HepG2 (cell line): ENCODE data around the gene FAM3A. TPM values are rescaled to one million over a fixed set of nuclear protein-coding genes. Genes with fewer than 3 reads are reported as not detected.
A peak's percentile ranks its signal among the peaks of the same experiment; 100 is the strongest.

Experiments
- AKNA ChIP-seq: sonication (generic); formaldehyde crosslinking; IDR thresholded peaks from 2 replicates; pipeline ENCODE4 v1.4.0; 2020; ENCODE audit warnings: missing genetic modification reagents, borderline replicate concordance
- ATM ChIP-seq: fragments of 450-650 bp; IDR thresholded peaks from 2 replicates; pipeline ENCODE4 v1.7.1; 2017; ENCODE audit warnings: mild to moderate bottlenecking, borderline replicate concordance
- EED ChIP-seq: sonication (generic); formaldehyde crosslinking; IDR thresholded peaks from 2 replicates; pipeline ENCODE4 v1.5.0; 2020; ENCODE audit warnings: mild to moderate bottlenecking, missing genetic modification reagents
- HOXA7 ChIP-seq: sonication (generic); formaldehyde crosslinking; IDR thresholded peaks from 2 replicates; pipeline ENCODE4 v1.8.1; 2022; ENCODE audit warnings: mild to moderate bottlenecking, missing genetic modification reagents, moderate library complexity
- MEIS1 ChIP-seq: sonication (generic); formaldehyde crosslinking; IDR thresholded peaks from 2 replicates; pipeline ENCODE4 v1.9.0; 2021; ENCODE audit warnings: mild to moderate bottlenecking, missing genetic modification reagents, moderate library complexity, borderline replicate concordance
- MXI1 ChIP-seq: IDR thresholded peaks from 3 replicates; pipeline ENCODE4 v1.6.1; 2012; ENCODE audit warnings: low read depth, low read length, inconsistent platforms, borderline replicate concordance
- NPAS2 ChIP-seq: sonication (generic); formaldehyde crosslinking; IDR thresholded peaks from 2 replicates; pipeline ENCODE4 v1.8.0; 2022; ENCODE audit warnings: mild to moderate bottlenecking, missing genetic modification reagents, borderline replicate concordance
- POLR2G ChIP-seq: fragments of 200-400 bp; formaldehyde crosslinking; IDR thresholded peaks from 2 replicates; pipeline ENCODE4 v1.6.1; 2018; ENCODE audit warnings: mild to moderate bottlenecking, low read depth, low read length, moderate library complexity
- TBX2 ChIP-seq: sonication (generic); formaldehyde crosslinking; IDR thresholded peaks from 2 replicates; pipeline ENCODE4 v1.5.0; 2020; ENCODE audit warnings: missing genetic modification reagents, mild to moderate bottlenecking, borderline replicate concordance
- ZKSCAN1 ChIP-seq: fragments of 150-350 bp; IDR thresholded peaks from 2 replicates; pipeline ENCODE4 v1.6.1; 2014; ENCODE audit warnings: low read length
- ZNF468 ChIP-seq: sonication (generic); formaldehyde crosslinking; IDR thresholded peaks from 2 replicates; pipeline ENCODE4 v1.8.0; 2022; ENCODE audit warnings: mild to moderate bottlenecking, moderate library complexity, missing genetic modification reagents
- ZNF547 ChIP-seq: sonication (generic); formaldehyde crosslinking; IDR thresholded peaks from 2 replicates; pipeline ENCODE4 v1.5.1; 2020; ENCODE audit warnings: mild to moderate bottlenecking, missing genetic modification reagents
- ZNF629 ChIP-seq: sonication (generic); formaldehyde crosslinking; conservative IDR thresholded peaks from 2 replicates; pipeline ENCODE4 v1.5.0; 2020; ENCODE audit warnings: missing genetic modification reagents
- ZNF639 ChIP-seq: conservative IDR thresholded peaks from 2 replicates; pipeline ENCODE4 v1.6.1; 2018; ENCODE audit warnings: missing genetic modification reagents
- polyA plus RNA-seq, 8 experiments: library from polyadenylated mRNA; depleted of rRNA in 3 of 8; stranded (reverse) in 7 of 8; unstranded in 1 of 8; fragments of >200 nt; fragmentation: Illumina TruSeq in 4 of 8; extraction: Trizol in 4 of 8; gene quantifications; 2 replicates each; pipeline versions ENCODE4 v1.2.1 to v1.2.3, GENCODE V29; 2011 to 2016; ENCODE audit warnings: low read depth in 4 of 8, missing spikeins in 1 of 8, mixed read lengths in 1 of 8; ENCODE audit not compliant: insufficient read depth in 1 of 8
- total RNA-seq, 5 experiments: library from RNA; depleted of rRNA; stranded (reverse); fragments of >200 nt; fragmentation: Illumina TruSeq; extraction: Trizol; gene quantifications; 2 replicates each; pipeline ENCODE4 v1.2.3, GENCODE V29; 2016; ENCODE audit warnings: low read depth in 1 of 5
- TF ChIP-seq, protein P1 (sequence below): IDR thresholded peaks from 2 replicates; pipeline ENCODE4 v1.4.0; 2020; ENCODE audit warnings: mild to moderate bottlenecking, missing genetic modification reagents
- TF ChIP-seq, protein P2 (sequence below): sonication (generic); formaldehyde crosslinking; IDR thresholded peaks from 2 replicates; pipeline ENCODE4 v1.5.0; 2020; ENCODE audit warnings: missing genetic modification reagents
- TF ChIP-seq, protein P3 (sequence below): sonication (generic); formaldehyde crosslinking; IDR thresholded peaks from 2 replicates; pipeline ENCODE4 v1.4.0; 2020; ENCODE audit warnings: low read depth, mild to moderate bottlenecking, missing genetic modification reagents

The FAM3A gene
- total and polyA plus RNA-seq, 2 of the 13 experiments (the other 11 are each of a cell fraction or from before 2014, with no cell fraction given): 11.2 to 22.7 TPM

DNA sequence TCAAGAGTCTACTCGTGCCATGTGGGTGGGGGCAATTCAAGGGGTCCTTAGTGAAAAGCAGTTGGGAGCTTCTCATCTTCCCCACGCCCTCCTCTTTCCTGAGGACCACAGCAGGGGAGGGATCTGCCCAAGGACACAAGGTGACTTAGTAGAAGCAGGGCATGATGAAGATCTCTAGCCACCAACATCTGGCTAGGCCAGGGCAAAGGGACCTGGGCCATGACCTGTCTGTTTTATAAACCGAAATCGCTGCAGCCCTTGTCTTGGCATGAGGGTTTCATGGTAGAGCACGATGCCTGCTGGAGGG lies 25.5 kb upstream of the FAM3A start (continued):
- TF ChIP-seq, protein P1, sequence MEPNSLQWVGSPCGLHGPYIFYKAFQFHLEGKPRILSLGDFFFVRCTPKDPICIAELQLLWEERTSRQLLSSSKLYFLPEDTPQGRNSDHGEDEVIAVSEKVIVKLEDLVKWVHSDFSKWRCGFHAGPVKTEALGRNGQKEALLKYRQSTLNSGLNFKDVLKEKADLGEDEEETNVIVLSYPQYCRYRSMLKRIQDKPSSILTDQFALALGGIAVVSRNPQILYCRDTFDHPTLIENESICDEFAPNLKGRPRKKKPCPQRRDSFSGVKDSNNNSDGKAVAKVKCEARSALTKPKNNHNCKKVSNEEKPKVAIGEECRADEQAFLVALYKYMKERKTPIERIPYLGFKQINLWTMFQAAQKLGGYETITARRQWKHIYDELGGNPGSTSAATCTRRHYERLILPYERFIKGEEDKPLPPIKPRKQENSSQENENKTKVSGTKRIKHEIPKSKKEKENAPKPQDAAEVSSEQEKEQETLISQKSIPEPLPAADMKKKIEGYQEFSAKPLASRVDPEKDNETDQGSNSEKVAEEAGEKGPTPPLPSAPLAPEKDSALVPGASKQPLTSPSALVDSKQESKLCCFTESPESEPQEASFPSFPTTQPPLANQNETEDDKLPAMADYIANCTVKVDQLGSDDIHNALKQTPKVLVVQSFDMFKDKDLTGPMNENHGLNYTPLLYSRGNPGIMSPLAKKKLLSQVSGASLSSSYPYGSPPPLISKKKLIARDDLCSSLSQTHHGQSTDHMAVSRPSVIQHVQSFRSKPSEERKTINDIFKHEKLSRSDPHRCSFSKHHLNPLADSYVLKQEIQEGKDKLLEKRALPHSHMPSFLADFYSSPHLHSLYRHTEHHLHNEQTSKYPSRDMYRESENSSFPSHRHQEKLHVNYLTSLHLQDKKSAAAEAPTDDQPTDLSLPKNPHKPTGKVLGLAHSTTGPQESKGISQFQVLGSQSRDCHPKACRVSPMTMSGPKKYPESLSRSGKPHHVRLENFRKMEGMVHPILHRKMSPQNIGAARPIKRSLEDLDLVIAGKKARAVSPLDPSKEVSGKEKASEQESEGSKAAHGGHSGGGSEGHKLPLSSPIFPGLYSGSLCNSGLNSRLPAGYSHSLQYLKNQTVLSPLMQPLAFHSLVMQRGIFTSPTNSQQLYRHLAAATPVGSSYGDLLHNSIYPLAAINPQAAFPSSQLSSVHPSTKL (CRISPR knock-in tag): no peak
- TF ChIP-seq MEIS1 (CRISPR knock-in tag) (no peak), ZNF639 (no peak), TBX2 (CRISPR knock-in tag) (no peak), EED (CRISPR knock-in tag) (no peak), HOXA7 (CRISPR knock-in tag) (no peak), MXI1 (no peak), POLR2G (peak; percentile 44; the same call in 1 of the 2 replicates), AKNA (CRISPR knock-in tag) (no peak), ZNF629 (CRISPR knock-in tag) (no peak), ZNF468 (CRISPR knock-in tag) (no peak), NPAS2 (CRISPR knock-in tag) (no peak), ZNF547 (CRISPR knock-in tag) (no peak), ATM (no peak), ZKSCAN1 (no peak)
- TF ChIP-seq, protein P2, sequence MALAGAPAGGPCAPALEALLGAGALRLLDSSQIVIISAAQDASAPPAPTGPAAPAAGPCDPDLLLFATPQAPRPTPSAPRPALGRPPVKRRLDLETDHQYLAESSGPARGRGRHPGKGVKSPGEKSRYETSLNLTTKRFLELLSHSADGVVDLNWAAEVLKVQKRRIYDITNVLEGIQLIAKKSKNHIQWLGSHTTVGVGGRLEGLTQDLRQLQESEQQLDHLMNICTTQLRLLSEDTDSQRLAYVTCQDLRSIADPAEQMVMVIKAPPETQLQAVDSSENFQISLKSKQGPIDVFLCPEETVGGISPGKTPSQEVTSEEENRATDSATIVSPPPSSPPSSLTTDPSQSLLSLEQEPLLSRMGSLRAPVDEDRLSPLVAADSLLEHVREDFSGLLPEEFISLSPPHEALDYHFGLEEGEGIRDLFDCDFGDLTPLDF (CRISPR knock-in tag): no peak
- TF ChIP-seq, protein P3, sequence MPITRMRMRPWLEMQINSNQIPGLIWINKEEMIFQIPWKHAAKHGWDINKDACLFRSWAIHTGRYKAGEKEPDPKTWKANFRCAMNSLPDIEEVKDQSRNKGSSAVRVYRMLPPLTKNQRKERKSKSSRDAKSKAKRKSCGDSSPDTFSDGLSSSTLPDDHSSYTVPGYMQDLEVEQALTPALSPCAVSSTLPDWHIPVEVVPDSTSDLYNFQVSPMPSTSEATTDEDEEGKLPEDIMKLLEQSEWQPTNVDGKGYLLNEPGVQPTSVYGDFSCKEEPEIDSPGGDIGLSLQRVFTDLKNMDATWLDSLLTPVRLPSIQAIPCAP (CRISPR knock-in tag): no peak
